ENCODE measurements around the gene USP35.

DNA sequence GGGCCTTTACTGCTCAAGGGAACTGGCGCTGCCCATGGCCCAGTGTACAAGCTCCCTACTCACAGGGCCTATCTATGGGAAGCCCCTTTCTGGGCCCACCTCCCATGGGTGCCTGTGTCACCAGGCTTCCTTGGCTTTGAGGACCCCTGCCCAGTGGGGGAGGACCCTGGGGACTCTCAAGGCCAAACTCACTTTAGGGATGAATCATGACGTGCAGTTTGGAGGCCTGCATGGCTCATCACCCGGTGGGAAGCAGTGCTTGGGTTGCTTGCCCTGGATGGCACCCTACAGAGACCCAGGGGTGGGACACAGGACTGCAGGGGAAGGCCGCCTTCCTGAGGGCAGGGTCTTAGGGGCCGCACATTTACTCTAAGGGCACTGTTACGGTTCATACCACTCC lies 16.8 kb upstream of the USP35 start:
- TF ChIP-seq, protein P1, sequence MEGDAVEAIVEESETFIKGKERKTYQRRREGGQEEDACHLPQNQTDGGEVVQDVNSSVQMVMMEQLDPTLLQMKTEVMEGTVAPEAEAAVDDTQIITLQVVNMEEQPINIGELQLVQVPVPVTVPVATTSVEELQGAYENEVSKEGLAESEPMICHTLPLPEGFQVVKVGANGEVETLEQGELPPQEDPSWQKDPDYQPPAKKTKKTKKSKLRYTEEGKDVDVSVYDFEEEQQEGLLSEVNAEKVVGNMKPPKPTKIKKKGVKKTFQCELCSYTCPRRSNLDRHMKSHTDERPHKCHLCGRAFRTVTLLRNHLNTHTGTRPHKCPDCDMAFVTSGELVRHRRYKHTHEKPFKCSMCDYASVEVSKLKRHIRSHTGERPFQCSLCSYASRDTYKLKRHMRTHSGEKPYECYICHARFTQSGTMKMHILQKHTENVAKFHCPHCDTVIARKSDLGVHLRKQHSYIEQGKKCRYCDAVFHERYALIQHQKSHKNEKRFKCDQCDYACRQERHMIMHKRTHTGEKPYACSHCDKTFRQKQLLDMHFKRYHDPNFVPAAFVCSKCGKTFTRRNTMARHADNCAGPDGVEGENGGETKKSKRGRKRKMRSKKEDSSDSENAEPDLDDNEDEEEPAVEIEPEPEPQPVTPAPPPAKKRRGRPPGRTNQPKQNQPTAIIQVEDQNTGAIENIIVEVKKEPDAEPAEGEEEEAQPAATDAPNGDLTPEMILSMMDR (IDR thresholded peaks at IDR 0.05): no peak
- TF ChIP-seq, protein P2, sequence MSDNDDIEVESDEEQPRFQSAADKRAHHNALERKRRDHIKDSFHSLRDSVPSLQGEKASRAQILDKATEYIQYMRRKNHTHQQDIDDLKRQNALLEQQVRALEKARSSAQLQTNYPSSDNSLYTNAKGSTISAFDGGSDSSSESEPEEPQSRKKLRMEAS (IDR thresholded peaks at IDR 0.05; ENCODE audit: low read depth): no peak

Data from SK-N-SH (cell line).